PC-3 (cell line): ENCODE measurements around the gene GABBR2. TPM values are rescaled to one million over a fixed set of nuclear protein-coding genes. Genes with fewer than 3 reads are reported as not detected.

Experiments used
- ATAC-seq: fragments of 200-7000 bp; cut with Tn5 transposase; 2 replicates; pipeline ENCODE4 v1.9.1; 2020; ENCODE audit warnings: mild to moderate bottlenecking, moderate library complexity
- BruUV-seq: library from RNA; stranded (reverse); fragments of 400-500 nt; replicated peaks from 2 replicates; lab custom pipeline; 2021; lab: Mats Ljungman, UMichigan
- CTCF ChIA-PET: fragments of 300-600 bp; sonication (Branson Sonifier 250); formaldehyde crosslinking; loops from one replicate; lab custom pipeline; 2022; ENCODE audit warnings: antibody characterized with exemption; lab: Charles Lee
- POLR2A ChIA-PET: fragments of 300-600 bp; sonication (Branson Sonifier 250); formaldehyde crosslinking; loops from one replicate; lab custom pipeline; 2022; ENCODE audit warnings: antibody characterized with exemption; ENCODE audit not compliant: unreplicated experiment; lab: Charles Lee
- DNase-seq: peaks from one replicate; pipeline ENCODE4 v3.0.0-alpha.2; 2015
- H2AFZ ChIP-seq: fragments of 300-600 bp; sonication (generic); 2 replicates; pipeline ENCODE4 v1.6.0; 2016; ENCODE audit warnings: antibody characterized with exemption, low read length
- H3F3A ChIP-seq: fragments of 300-600 bp; sonication (generic); one replicate; pipeline ENCODE4 v1.6.0; 2017; ENCODE audit warnings: antibody characterized with exemption, low read length, control low read depth, mild to moderate bottlenecking; ENCODE audit not compliant: unreplicated experiment
- H3K27ac ChIP-seq: fragments of 300-600 bp; sonication (generic); 2 replicates; pipeline ENCODE4 v1.5.1; 2016; ENCODE audit warnings: mild to moderate bottlenecking, low read length
- H3K27me3 ChIP-seq: fragments of 300-600 bp; sonication (generic); 2 replicates; pipeline ENCODE4 v1.6.1; 2016; ENCODE audit warnings: low read length, mixed read lengths
- H3K36me3 ChIP-seq: fragments of 300-600 bp; sonication (generic); 2 replicates; pipeline ENCODE4 v1.6.1; 2016; ENCODE audit warnings: low read depth, mixed run types, low read length, mixed read lengths
- H3K4me1 ChIP-seq: fragments of 300-600 bp; sonication (generic); 2 replicates; pipeline ENCODE4 v1.5.1; 2016; ENCODE audit warnings: low read length; ENCODE audit not compliant: insufficient read depth
- H3K4me2 ChIP-seq: fragments of 300-600 bp; sonication (generic); 2 replicates; pipeline ENCODE4 v1.6.0; 2016; ENCODE audit warnings: low read length
- H3K4me3 ChIP-seq: fragments of 300-600 bp; sonication (generic); 2 replicates; pipeline ENCODE4 v1.5.1; 2016; ENCODE audit warnings: mild to moderate bottlenecking, low read length, mixed read lengths
- H3K79me2 ChIP-seq: fragments of 300-600 bp; sonication (generic); 2 replicates; pipeline ENCODE4 v1.6.1; 2017; ENCODE audit warnings: low read length, mixed read lengths
- H3K9ac ChIP-seq: fragments of 300-600 bp; sonication (generic); 2 replicates; pipeline ENCODE4 v1.6.0; 2016; ENCODE audit warnings: mild to moderate bottlenecking, low read length
- H3K9me2 ChIP-seq: fragments of 300-600 bp; sonication (generic); replicated peaks from 2 replicates; pipeline ENCODE4 v1.6.1; 2016; ENCODE audit warnings: mixed run types, low read length, mixed read lengths
- H3K9me3 ChIP-seq: fragments of 300-600 bp; sonication (generic); 2 replicates; pipeline ENCODE4 v1.6.1; 2016; ENCODE audit warnings: low read length, mixed read lengths
- H4K20me1 ChIP-seq: fragments of 300-600 bp; sonication (generic); 2 replicates; pipeline ENCODE4 v1.6.1; 2016; ENCODE audit warnings: low read length, mixed read lengths
- CTCF ChIP-seq: fragments of 300-600 bp; sonication (generic); conservative IDR thresholded peaks from 2 replicates; pipeline ENCODE4 v1.5.1; 2017; ENCODE audit warnings: antibody characterized with exemption, low read depth, mild to moderate bottlenecking, low read length
- EZH2 ChIP-seq: fragments of 300-600 bp; sonication (generic); IDR thresholded peaks from one replicate; pipeline ENCODE4 v1.6.1; 2017; ENCODE audit warnings: antibody characterized with exemption, mild to moderate bottlenecking, low read length; ENCODE audit not compliant: unreplicated experiment
- EZH2phosphoT487 ChIP-seq: fragments of 300-600 bp; sonication (generic); IDR thresholded peaks from 2 replicates; pipeline ENCODE4 v1.6.1; 2018; ENCODE audit warnings: mild to moderate bottlenecking, antibody characterized with exemption, low read length, borderline replicate concordance
- intact Hi-C: fragments of 100-400 bp; cut with micrococcal nuclease; formaldehyde crosslinking; loops from 2 replicates; pipeline ENCODE4 v1.9.0; 2023
- total RNA-seq: library from RNA; depleted of rRNA; stranded (reverse); fragments of >200 nt; gene quantifications from 2 replicates; pipeline ENCODE4 v1.2.3, GENCODE V29; 2014

The GABBR2 gene
- total RNA-seq, 1 experiment from 2014 or later: 0.44 TPM

GRCh38 chr9:98419260-98419603 is 289.5 kb downstream of the GABBR2 start:
- intact Hi-C loops: no loop called here
- Histone ChIP-seq H3K4me1 (no peaks in the 10 kb centered on the region), H3K27me3 (no peaks in the 10 kb centered on the region), H3F3A (no peaks in the 10 kb centered on the region), H3K27ac (no peak overlapping the region), H3K9ac (no peak overlapping the region), H2AFZ (no peak overlapping the region), H3K4me3 (no peak overlapping the region), H3K9me2 (no peaks in the 10 kb centered on the region), H3K9me3 (no peaks in the 10 kb centered on the region), H4K20me1 (no peaks in the 10 kb centered on the region), H3K4me2 (no peak overlapping the region), H3K36me3 (no peaks in the 10 kb centered on the region), H3K79me2 (no peaks in the 10 kb centered on the region)
- TF ChIP-seq CTCF (no peak), EZH2 (no peak), EZH2phosphoT487 (no peak)
- no TSS peak for BruUV-seq
- DNase-seq (no peak), ATAC-seq (no peak)
- ChIA-PET POLR2A (no interaction called here), CTCF (no interaction called here)

DNA sequence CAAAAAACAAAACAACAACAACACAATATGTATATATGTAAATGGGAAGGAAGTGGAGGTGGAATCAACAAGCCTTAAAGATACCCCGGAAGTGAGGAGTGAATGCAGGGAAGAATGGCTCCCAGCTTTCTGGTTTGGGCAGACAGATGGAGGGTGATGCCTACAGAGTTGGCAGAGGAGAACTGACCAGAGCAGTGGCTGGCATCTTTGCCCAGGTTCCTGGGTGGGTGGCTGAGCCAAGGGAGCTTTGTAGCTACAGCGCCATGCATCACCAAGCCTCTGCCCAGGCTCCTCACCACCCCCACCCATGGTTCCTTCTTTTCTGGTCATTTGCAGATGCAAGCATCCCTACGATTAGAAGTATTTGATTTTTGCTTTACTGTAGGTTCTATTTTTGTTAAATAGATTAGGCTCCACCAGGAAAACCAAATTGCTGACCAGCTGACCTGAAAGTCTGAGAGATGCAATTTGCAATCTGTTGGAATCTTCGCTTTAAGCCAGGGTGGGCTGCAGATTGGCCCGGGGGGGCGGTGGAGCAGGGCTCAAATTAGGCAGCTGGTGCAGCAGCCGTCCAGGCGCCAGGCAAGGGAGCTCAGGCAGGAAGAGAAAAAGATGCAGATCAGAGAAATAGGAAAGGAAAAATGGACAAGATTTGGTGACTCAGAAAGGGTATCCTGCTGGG is 290.0 kb downstream of the GABBR2 start:
- no peaks in the 10 kb centered on the region for H3K9me3 ChIP-seq
- DNase-seq: no peak
- ChIA-PET POLR2A (no interaction called here), CTCF (no interaction called here)
- H3K4me3 ChIP-seq: no peak overlapping the region
- H2AFZ ChIP-seq: no peak overlapping the region
- H3K9me2 ChIP-seq: no peaks in the 10 kb centered on the region
- H4K20me1 ChIP-seq: no peaks in the 10 kb centered on the region
- no peaks in the 10 kb centered on the region for H3F3A ChIP-seq
- no peak overlapping the region for H3K9ac ChIP-seq
- TF ChIP-seq EZH2 (no peak), EZH2phosphoT487 (no peak), CTCF (no peak)
- H3K79me2 ChIP-seq: no peaks in the 10 kb centered on the region
- no peaks in the 10 kb centered on the region for H3K27me3 ChIP-seq
- H3K36me3 ChIP-seq: no peaks in the 10 kb centered on the region
- BruUV-seq: no TSS peak
- H3K27ac ChIP-seq: no peak overlapping the region
- no peaks in the 10 kb centered on the region for H3K4me1 ChIP-seq
- no peak overlapping the region for H3K4me2 ChIP-seq
- intact Hi-C loops: no loop called here
- ATAC-seq: no peak
